HS-5 (cell line): ENCODE results near the gene SERPINA5.

ENCODE experiments used
- DNase-seq: peaks from one replicate; pipeline ENCODE4 v3.0.0-alpha.2; 2012; ENCODE audit warnings: low read depth

SERPINA5 gene, protein sequence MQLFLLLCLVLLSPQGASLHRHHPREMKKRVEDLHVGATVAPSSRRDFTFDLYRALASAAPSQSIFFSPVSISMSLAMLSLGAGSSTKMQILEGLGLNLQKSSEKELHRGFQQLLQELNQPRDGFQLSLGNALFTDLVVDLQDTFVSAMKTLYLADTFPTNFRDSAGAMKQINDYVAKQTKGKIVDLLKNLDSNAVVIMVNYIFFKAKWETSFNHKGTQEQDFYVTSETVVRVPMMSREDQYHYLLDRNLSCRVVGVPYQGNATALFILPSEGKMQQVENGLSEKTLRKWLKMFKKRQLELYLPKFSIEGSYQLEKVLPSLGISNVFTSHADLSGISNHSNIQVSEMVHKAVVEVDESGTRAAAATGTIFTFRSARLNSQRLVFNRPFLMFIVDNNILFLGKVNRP

DNA sequence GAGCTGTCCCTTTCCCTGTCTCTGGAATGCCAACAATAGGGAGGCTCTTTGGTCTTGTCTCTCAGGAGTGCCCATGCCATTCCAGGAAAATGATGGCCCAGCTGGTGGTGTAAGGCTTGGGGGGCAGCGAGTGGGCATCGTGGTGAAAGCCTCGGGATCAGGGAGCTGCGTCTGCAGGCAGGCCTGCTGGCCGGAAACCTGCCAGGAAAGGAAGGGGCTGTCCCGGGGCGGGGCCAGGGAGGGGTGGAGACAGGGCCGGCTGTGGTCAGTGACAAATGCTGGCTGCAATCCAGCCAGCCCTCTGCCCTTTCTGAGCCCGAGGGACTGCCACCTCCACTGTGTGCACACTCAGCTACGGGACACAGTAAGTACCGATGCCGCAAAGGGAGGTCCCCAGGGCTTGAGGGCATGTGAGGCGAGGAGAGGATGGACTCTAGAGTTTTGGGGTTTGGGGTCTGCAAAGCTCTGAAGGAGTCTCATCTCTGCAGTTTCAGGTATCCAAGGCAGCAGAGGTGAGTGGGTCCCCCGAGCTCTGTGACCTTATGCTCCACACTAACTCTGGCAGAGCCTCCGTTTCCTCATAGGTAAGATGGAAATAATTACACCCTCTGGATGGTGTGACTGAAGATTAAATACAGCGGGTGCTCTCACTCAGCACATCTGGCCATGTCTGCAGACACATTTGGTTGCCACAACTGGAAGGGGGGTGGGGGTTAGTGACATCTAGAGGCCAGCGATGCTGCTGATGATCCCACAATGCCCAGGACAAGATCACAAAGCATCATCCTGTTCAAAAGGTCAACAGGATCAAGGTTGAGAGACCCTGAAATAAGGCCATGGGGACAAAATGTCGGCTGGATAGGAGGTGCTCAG, at the start of gene SERPINA5:
SERPINA5 (plus strand) TSS at position 300 of the 873 bp plus-strand sequence. CDS start 5,937 bp downstream, outside the sequence.
- no peak for DNase-seq

DNA sequence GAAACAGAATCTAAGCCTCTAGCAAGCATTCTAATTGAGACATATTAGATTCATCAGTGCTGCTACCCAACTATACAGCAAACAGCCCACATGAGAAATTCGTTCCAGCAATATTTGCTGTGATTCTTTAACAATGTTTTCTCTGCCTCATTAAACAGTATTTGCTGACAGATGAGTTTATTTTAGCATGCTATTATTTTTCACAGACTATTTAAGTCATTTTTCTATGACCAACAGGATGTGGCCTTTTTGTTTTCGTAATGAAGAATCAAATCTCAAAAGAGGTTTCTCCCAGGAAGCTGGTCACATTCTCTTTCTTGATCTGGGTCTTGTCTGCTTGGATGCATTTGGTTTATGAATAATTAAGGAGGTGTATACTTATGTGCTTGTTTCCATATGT, 48.8 kb upstream of the SERPINA5 start:
- DNase-seq, result no peak

DNA sequence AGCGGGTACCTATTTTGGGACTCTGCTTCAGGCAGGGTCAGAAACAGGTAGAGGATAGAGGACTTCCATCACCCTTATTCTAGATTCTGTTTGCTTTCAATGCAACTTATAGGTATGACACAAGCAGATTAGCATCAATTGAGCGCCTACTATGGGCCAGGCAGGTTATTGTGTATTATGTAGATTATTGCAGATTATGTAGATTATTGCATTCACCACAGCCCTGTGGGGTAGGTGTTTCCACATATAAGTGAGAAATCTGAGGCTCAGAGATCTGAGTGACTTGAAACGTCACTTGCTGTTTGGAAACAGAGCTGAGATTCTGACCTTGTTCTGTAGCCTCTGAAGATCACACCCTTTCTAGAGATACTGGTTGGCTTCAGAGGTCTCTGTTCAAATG, 45.7 kb upstream of the SERPINA5 start:
- no peak for DNase-seq

DNA sequence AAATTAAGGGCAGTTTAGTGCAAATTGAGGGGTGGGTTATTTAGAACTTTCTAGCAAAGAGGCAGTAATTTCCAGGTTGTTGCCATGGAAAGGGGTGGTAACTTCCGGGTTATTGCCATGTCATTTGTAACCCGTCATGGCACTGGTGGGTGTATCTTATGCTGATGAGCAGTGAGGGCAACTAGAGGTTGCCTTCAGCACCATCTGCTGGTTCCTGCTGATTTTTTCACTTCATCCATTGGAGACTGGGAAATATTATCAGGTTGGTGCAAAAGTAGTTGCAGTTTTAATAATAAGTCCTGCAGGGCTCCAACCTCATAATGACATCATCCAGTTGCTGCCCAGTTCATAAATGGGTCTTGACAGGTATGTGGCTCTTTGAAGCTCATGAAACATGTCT, 44.4 kb upstream of the SERPINA5 start:
- no peak for DNase-seq

DNA sequence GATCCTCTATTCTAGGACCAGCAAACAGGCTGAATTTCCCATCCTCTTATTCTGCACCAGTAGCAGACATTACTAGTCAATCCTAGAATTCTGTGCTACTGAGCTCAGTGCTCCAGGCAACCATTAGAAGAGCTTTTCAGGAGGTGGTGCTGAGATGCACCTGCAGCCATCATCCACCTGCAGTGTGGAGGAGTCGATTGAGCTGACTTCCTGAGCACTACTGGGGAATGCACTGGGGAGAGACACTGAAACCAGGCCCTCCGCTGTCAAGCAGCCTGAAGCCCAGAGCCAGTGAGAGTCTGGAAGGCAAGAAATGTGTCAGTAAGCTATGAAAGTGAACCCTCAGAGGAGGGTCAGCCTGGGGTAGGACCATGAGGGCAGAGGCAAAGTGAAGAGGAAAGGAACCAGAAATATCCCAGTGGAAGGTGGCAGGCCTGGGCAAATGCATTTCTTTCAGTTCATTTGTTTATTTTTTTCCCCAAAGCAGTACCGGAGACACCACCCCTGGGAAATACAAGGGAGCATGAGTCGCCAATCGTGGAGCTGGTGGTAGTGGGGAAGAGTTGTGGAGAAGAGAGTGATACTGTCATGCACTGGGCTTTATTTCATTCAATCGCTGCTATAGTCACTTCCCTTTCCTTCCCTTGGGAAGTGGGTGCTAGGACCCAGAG, 43.0 kb upstream of the SERPINA5 start:
- DNase-seq, result no peak

DNA sequence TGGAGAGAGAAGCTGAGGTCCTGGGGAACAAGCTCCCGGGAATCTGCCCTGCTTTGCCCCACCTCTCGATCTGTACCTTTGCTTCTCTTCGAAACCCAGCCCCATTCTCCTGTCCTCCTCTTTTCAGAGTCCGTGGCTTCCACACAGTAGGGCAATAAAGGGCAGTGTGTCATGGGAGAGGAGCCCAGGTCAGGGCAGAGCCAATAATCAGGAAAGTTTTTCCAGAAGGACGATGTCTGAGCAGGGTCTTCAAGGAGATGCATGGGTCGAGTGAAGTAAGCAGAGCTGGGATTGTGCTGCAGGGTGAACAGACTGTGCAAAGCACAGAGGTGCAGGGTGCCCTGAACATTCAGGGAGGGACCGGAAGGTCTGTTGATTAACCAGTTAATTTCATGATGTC, 42.0 kb upstream of the SERPINA5 start:
- DNase-seq, result no peak

DNA sequence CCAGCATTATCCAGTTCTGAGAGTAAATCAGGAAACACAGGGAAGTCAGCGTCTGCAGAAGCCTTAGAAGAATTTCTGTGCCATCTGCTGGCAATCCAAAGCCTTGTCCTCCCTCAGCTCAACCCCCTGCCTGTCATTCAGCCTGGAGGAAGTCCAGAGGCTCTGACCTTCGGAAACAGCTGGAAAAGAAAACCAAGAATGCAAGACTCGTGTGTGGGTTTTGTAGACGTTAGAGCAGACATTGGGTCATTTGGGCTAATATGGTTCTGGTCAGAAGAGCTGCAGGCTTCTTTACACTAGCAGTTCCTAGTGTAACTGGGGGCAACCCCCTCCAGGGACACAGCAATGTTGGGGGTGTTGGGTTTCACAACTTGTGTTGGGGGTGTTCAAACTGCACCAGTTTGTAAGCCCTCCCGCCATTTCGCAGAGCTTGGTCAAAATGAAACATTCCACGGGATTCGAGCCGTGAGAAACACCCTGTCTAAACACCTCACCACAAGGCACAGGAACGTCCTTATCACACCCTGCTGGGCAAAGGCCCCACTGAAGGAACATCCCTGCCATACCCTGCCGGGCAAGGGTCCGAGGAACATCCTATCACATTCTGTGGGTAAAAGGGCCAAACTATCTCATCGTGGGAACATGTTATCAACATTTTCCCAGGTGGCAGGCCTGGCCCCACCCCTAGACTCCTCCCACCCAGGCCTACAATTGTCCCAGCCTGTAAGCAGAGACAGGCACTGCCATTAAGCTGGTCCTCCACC, 41.0 kb upstream of the SERPINA5 start:
- DNase-seq, result no peak

DNA sequence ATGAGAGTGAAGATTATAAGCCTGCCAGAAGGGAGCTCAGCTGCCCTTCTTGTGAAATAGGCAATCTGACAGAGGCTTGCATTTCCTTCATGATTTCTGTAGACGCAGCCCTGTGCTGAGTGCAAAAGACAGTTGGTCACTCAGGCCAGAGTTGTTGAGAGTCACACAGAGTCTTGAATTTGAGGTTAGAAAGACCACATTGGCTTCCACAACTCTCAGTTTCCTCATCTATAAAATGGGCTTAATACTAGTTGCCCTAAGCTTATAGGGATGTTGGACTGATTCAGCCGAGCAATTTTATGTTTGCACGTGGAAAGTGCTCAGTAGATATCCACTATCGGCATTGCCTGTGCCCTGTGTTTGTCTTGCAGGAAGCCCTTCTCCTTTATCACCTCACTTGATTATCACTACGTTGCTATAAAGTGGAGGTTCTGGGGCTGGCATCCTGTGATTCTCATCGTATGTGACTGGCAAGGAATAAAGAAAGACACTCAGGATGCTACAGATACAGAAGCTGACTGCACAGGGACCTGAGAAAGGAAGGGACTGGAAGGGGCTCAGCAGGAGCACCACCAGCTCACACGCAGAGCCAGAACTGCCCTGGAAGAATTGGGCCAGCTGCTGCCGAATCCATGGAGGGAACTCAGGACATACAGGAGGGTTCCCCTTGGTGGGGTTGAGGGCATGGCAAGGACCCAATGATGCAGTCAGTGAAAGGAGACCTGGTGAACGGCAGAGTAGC, 39.8 kb upstream of the SERPINA5 start:
- no peak for DNase-seq

DNA sequence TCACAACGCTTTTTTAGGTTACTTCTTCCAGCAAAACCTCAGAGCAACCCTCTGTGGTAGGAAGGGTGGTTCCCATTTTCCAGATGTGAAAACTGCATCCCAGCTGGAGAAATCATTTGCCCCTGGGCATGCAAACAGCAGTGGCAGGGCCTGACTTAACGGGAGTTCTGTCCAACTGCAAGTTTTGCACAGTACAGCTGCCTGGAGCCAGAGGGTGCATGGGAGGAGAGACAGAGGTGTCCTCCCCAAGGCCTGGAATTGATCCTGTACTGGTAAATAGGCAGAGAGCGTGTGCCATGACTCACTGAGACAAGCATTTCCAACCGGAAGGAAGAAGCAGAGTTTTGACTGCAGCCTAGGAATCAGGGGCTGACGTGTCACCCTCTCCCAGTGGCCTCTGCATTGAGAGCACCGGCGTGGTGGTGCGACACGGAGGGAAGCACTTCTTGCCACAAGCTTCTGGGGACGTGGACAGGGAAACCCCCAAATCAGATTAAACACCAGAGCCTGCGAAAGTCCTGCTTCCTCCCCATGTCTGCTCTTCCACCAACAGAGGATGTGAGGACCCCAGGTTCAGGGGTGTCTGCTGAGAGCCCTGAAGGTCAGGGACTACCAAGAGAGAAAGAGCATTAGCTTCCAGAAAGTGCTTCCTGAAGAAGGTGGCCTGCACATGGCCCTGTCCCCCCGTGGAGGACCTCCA, 39.0 kb upstream of the SERPINA5 start:
- DNase-seq, result peak; percentile 49

DNA sequence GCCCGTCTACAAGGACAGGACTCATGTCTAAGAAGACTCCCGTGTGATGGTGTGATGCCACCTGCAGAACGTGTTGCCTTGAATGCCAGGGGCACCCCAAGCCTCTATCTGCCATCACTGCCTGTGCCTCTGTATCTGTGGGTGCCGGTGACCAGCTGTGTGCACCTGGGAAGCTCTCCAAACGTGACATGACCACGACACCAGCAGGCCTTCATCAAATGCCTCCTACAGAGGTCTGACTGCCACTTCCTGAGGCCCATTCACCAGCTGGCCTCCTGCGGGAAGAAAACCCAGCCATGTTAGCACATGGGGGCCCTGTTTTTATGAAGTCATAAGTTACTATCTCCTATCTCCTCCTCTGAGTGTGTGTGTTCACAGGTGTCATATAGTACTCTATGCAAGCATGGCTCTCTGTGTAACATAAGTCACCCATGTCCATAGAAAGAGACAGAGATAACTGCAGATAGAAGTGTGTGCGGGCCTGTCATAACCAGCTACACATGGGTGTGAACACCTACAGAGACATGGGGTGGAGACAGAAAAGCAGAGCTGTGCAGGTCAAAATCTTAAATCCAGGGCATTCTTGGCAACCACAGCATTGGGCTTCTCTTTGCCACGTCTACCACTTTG, 38.3 kb upstream of the SERPINA5 start:
- no peak for DNase-seq

DNA sequence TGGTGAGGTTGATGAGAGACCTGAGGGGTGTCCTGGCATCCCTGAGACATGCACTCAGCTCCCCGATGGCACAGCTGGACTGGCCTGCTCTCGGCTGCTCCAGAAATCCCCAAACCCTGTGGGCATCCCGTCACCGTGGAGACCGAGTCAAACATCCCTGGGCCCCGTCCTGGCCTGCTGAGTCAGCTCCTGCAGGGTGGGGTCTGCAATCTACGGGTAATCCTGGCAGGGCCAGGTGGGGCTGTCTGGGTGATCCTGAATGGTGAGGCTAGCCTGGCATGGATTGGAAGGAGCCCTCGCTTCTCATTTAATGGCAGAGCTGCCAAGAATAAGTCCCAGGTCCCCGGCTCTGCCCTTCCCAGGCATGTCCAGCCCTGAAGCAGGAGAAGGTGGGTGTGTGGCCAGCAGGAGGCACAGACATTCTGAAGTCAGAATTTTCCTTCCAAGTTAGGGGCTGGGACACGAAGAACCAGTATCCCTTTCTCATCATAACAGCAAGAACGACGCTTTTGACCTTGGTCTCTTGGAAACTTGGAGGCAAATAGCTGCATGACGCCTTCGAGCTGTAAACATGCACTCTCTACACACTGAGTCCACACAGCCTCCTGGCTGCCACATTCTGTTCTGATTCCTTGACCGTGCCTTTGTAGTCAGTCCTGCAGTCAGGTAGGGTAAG, 37.6 kb upstream of the SERPINA5 start:
- no peak for DNase-seq

DNA sequence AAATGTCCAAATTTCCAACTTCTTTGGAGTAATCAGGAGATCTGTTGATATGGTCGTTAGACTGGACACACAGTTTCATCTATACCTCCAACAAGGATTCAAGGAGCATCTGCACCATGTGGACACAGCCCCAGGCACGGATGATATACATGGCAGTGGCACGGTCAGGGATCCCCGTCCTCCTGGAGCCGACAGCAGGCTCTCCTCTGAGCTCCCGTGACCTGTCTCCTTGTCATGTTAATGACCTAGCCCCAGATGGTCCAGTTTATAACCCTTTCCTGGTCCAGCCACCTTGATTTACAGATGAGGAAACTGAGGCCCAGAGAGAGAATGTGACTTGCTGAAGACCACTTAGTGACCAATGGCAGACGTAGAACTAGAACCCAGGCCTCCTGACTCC, 36.5 kb upstream of the SERPINA5 start:
- DNase-seq, result no peak

DNA sequence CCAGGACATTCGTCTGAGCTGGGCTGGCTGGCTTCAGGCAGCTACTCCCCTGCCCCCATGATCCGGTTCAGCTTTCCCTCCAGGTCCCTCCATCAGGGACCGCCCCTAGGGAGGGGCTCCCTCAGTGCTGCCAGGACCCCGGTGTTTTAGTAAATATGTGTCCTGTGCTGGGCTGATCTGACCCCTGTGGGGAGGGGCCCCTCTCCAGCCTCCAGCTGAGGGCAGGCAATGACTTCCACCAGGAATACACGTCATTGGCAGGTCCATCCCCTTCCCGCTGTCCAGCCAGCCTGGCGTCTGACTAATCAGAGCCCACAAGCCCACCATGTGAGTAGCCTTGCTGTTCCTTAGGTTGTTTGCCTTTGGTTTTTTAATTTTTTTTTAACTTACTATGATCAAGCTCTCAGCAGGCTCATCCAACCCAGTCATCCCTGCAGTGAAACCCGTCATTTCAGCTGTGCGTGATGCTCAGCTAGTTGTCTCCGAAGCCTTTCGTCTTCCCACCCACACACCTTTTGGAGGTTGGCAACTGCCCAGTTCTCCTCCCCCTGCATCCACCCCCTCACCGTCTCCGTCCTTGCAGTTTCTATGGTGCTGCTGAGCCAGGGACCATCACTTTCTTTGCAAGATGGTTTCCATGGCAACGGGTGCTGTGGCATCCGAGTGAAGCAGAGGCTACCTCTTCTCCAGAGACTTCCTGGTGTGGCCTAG, 35.9 kb upstream of the SERPINA5 start:
- no peak for DNase-seq

DNA sequence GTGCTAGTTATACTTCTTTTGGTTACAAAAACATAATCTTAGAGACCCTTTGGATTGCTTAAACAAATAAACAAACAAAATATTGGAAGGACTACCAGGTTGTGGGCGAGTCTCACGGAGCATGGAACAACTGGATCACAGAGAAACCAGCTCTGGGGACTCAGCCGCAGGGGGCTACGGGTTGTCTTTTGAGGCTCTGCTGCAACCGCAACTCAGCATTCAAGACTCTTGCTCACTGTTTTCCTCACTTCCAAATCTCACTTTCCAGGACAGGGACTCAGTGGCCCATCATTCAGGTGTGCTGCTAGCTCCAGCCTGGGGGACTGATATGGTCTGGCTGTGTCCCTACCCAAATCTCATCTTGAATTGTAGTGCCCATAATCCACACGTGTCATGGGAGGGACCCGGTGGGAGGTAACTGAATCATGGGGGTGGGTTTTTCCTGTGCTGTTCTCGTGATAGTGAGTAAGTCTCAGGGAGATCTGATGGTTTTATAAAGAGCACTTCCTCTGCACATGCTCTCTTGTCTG, 34.0 kb upstream of the SERPINA5 start:
- no peak for DNase-seq

DNA sequence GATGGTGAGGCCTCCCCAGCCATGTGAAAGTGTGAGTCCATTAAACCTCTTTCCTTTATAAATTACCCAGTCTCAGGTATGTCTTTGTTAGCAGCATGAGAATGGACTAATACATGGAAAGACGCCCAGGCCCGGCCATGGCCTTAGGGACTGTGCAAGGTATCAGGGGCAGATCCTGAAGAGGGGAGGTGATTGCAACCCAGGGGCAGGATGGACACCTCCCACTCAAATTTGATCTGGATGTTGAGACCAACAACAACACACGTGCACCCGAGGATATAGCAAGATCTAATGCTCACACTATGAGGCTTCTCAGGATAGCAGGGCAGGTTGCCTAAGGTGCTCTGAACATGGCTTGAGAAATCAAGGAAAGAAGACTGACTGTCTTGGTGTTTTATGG, 33.5 kb upstream of the SERPINA5 start:
- DNase-seq, result no peak

DNA sequence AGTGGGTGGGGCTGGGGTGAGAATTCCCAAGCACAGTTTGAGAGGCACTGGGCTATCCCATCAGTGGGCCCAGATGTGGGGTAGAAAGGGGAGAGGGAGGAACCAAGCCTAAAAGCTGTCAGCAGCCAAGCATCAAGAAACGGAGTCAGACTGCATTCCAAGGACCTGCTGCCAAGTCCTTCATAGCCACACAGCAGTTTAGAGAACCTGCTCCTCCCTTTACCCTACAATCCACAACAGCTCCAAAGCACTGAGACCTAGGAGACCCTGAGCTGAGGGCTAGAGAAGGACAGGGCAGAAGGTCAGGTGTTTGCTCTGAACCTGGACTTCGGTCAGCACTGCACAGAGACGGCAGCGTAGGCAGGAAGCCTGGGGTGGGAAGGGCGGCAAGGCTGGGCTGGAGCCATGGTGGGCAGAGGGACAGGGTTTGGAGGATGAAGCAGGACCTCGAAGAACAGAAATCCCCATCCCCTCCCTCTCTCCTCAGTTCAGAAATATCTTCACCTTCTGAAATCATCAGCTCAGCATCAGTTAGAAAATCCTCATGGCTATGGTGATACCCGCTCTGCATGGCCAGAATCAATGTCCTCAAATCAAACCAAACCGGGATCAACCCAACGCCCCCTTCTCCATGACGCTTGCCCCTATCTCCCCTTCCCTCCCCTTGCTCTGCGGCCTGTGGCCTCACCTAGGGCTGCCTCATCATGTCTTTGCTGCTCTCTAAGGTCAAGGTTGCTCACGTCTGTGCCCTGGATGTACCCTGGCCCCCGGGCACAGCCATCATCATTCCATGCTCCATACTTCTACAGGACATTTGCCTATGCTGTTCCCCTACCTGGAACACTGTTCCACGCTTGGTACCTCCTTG, 32.9 kb upstream of the SERPINA5 start:
- DNase-seq, result no peak
